Omental fat pad (tissue), 4 donors: ENCODE measurements around the gene GABRB1. TPM values are rescaled to one million over a fixed set of nuclear protein-coding genes. Genes with fewer than 3 reads are reported as not detected.

Experiments
- ATAC-seq: fragments of 150-250 bp; one replicate; pipeline ENCODE4 v1.9.1; 2016; ENCODE audit warnings: mild to moderate bottlenecking, moderate library complexity; ENCODE audit not compliant: low FRiP score
- DNase-seq: peaks from one replicate; pipeline ENCODE4 v3.0.0-alpha.2; 2019; ENCODE audit warnings: low spot score
- total RNA-seq, 4 donors: library from RNA; depleted of rRNA; stranded (reverse); fragments of >200 nt; gene quantifications; one replicate each; pipeline ENCODE4 v1.1.0, GENCODE V29; 2016
- TF ChIP-seq, protein P1 (sequence below), 3 donors: fragments of 450-650 bp; IDR thresholded peaks; one replicate each; pipeline ENCODE4 v1.5.1; 2016 to 2017; ENCODE audit warnings: antibody characterized with exemption in 3 of 3, mild to moderate bottlenecking in 3 of 3, moderate library complexity in 2 of 3

The GABRB1 gene
- total RNA-seq, 4 donors from 2014 or later = 0.28 TPM; not detected in 3

DNA sequence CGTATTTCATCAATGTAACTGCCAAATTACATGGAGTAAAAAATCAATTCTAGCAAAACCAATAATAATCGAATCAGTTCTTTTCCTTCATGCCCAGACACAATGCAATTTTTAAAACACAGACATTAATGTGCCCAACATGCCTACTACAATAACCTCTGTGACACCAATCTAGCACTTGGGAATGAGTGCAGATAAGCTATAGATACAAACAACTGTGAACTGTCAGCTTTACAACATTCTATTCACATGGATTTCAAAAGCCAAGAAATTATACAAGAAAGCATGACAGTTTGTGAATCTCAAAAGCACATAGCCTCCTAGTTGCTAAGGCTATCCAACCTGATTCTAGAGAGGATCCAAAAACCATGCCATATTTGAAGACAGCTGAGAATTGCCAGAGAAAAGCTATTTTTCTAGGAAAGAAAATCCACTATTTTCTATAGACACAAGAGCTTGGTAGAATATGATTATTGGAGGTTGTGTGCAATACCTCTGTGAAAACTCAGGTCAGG, 351.5 kb downstream of the GABRB1 start:
- DNase-seq (no peak), ATAC-seq (no peak)
- TF ChIP-seq, protein P1, sequence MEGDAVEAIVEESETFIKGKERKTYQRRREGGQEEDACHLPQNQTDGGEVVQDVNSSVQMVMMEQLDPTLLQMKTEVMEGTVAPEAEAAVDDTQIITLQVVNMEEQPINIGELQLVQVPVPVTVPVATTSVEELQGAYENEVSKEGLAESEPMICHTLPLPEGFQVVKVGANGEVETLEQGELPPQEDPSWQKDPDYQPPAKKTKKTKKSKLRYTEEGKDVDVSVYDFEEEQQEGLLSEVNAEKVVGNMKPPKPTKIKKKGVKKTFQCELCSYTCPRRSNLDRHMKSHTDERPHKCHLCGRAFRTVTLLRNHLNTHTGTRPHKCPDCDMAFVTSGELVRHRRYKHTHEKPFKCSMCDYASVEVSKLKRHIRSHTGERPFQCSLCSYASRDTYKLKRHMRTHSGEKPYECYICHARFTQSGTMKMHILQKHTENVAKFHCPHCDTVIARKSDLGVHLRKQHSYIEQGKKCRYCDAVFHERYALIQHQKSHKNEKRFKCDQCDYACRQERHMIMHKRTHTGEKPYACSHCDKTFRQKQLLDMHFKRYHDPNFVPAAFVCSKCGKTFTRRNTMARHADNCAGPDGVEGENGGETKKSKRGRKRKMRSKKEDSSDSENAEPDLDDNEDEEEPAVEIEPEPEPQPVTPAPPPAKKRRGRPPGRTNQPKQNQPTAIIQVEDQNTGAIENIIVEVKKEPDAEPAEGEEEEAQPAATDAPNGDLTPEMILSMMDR (IDR thresholded peaks at IDR 0.05) = no peak

DNA sequence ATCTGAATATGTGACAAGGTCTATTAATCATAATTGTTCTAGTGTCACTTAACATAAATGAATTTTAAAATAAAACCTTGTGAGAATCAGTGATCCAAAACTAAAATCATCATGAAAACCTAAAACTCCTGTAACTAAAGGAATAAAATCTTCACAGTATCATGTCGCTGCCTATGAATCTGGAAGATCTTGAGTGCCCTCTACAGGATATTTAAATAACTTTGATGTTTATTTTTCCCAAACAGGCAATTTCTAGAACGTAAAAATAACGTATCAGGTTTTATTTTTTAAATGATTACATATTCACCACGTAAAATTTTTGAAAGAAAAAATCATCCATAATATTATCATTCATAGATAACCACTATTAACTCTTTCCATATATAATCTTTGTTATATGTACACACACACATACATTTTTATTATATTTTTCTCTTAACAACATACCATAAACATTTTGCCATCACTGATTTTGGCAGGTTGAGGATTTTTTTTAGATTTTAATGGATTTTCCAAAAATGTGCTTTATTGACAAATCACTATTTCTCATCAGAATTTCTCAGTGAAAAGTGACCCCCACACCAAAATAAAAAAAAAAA, 352.6 kb downstream of the GABRB1 start:
- ATAC-seq (no peak), DNase-seq (no peak)
- TF ChIP-seq, protein P1 (IDR thresholded peaks at IDR 0.05) = no peak

DNA sequence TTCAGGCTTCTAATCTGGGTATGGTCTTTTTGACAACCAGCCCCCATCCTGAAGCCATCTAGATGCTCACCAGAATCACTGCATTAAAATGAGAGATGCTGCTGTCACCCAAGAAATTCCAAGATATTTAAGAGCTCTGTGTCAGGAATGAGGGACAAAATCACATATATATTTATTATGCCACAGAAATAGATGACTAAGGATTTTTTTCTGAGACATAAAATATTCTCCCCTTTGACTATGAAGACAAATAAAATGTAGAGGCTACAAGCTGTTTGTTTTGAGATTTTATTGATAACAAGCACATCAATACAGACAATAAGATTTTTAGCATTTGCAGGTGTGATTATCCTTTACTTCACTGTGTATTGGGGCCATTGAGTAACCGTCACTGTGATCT, 354.8 kb downstream of the GABRB1 start:
- TF ChIP-seq, protein P1 (IDR thresholded peaks at IDR 0.05) = no peak
- DNase-seq (no peak), ATAC-seq (no peak)

DNA sequence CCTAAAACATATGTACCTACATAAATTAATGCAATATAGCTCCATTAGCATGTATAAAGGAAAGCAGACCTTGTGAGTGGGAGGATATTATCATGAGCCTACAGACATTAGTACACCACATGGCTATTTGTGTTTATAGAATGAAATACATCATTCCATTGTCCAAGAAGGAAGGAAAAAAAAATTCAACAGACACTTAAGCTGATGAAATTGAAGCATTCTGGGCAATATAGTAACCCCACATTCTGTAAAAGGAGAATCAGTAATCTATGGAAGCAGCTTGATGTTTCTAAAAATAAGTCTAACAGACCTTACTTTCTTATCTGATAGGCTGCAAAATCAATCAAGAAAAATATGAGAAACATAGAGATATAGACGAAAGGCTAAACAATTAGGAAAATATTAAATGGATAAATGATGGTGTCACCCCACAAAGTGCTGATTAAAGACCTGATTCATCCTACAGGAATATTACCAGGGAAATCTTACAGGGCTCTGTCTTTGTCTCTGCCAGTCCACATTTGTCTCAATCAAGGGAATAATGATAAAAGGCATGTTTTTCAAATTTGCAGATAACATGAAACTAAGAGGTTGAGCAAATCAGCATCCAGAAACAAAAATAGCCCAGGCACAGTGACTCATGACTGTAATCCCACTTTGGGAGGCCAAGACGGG, 355.3 kb downstream of the GABRB1 start:
- TF ChIP-seq, protein P1 (IDR thresholded peaks at IDR 0.05) = no peak
- no peak for ATAC-seq
- no peak for DNase-seq

DNA sequence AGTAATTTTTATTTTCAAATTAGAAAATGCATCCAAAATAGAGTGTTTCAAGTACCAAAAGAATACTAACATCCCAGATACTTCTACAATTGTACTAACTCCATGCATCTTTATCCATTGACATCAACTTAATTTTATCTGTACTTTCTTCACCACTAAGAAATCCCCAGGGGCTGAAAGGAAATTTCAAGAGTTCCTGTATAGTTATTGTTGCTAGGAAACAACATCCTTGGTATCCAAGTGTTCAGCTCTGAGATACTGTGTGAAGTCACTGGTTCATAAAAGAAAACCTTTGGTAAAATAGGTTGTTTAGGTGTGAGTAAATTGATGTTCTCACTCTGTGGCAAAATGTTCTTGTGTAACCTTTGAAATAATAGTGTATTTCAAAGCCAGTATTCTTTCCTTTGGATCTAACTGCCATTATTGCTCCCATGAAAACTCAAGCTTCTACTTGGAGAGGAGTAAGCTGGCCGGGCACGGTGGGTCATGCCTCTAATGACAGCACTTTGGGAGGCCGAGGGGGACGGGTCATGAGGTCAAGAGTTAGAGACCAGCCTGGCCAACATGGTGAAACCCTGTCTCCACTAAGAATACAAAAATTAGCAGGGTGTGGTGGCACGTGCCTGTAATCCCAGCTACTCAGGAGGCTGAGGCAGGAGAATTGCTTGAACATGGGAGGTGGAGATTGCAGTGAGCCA, 359.2 kb downstream of the GABRB1 start:
- no peak for ATAC-seq
- TF ChIP-seq, protein P1 (IDR thresholded peaks at IDR 0.05) = no peak
- DNase-seq = no peak

DNA sequence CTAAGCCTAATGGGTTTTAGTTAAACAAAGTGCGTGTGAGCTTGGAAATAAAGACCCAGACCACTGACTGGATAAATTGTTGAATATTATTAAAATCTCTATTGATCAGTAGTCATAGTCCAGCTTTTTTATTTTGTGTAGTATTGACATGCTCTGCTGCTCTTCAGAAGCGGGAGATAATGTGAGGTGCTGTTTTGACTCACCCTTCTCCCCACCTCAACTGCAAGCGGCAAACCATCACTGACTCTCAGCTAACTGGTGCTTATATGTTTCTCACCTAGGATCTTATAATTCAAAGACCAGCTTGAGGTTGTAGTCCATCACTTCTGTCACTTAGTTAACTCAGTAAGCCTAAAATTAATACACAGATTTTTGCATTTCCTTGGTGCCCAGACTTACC, 359.9 kb downstream of the GABRB1 start:
- no peak for ATAC-seq
- TF ChIP-seq, protein P1 (IDR thresholded peaks at IDR 0.05) = no peak
- no peak for DNase-seq
